ENCODE data around the gene PFKM. TPM values are rescaled to one million over a fixed set of nuclear protein-coding genes. Genes with fewer than 3 reads are reported as not detected.
"Not testable (repeated sequence)": the region's sequence is repeated elsewhere in the genome, so short reads cannot be mapped to it uniquely, and the experiment has no call there.

The PFKM gene
- total RNA-seq, 1 donor from 2014 or later, result 5.4 TPM

- ATAC-seq; DNase-seq (ENCODE audit: low spot score): not testable (repeated sequence)
Observed at GRCh38 chr12:48155786-48156185, 36.6 kb downstream of the PFKM start.

- ATAC-seq (no peak), DNase-seq (ENCODE audit: low spot score) (no peak)
Observed at GRCh38 chr12:48156652-48157017, 37.5 kb downstream of the PFKM start.

GRCh38 chr12:48157018-48157888, 38.1 kb downstream of the PFKM start, which contains the start of gene ASB8:
ASB8 (minus strand) TSS chr12:48157515; CDS start chr12:48153496, 4,019 bp downstream.
- ATAC-seq (peak; percentile 97), DNase-seq (ENCODE audit: low spot score) (peak; percentile 99)

- no peak for DNase-seq (ENCODE audit: low spot score)
- no peak for ATAC-seq
Observed at GRCh38 chr12:48157889-48158370, 38.8 kb downstream of the PFKM start.

- no peak for DNase-seq (ENCODE audit: low spot score)
- ATAC-seq, result no peak
Observed at GRCh38 chr12:48160046-48160445, 40.9 kb downstream of the PFKM start.

- DNase-seq (ENCODE audit: low spot score), result no peak
- no peak for ATAC-seq
Observed at GRCh38 chr12:48160807-48161206, 41.6 kb downstream of the PFKM start.

GRCh38 chr12:48163150-48163747, 44.1 kb downstream of the PFKM start:
- ATAC-seq, result no peak
- no peak for DNase-seq (ENCODE audit: low spot score)

GRCh38 chr12:48164451-48164850, 45.3 kb downstream of the PFKM start:
- DNase-seq (ENCODE audit: low spot score) (no peak), ATAC-seq (no peak)

GRCh38 chr12:48165089-48165981, 46.2 kb downstream of the PFKM start:
- DNase-seq (ENCODE audit: low spot score) (no peak), ATAC-seq (peak; percentile 90)

GRCh38 chr12:48169011-48169410, 49.8 kb downstream of the PFKM start:
- no peak for DNase-seq (ENCODE audit: low spot score)
- ATAC-seq, result no peak

GRCh38 chr12:48175613-48176416, 56.7 kb downstream of the PFKM start:
- no peak for ATAC-seq
- no peak for DNase-seq (ENCODE audit: low spot score)

- no peak for DNase-seq (ENCODE audit: low spot score)
- no peak for ATAC-seq
Observed at GRCh38 chr12:48176417-48176751, 57.2 kb downstream of the PFKM start.

GRCh38 chr12:48177982-48178381, 58.8 kb downstream of the PFKM start:
- no peak for ATAC-seq
- DNase-seq (ENCODE audit: low spot score), result no peak

- ATAC-seq, result no peak
Observed at GRCh38 chr12:48179466-48179865, 60.3 kb downstream of the PFKM start.

GRCh38 chr12:48180424-48180823, 61.3 kb downstream of the PFKM start:
- ATAC-seq (no peak), DNase-seq (ENCODE audit: low spot score) (no peak)

More at GRCh38 chr12:48179466-48179865, 60.3 kb downstream of the PFKM start:
- no peak for DNase-seq (ENCODE audit: low spot score)

- DNase-seq (ENCODE audit: low spot score), result no peak
- no peak for ATAC-seq
Observed at GRCh38 chr12:48180857-48181495, 61.8 kb downstream of the PFKM start.

GRCh38 chr12:48182631-48183030, 63.5 kb downstream of the PFKM start:
- no peak for DNase-seq (ENCODE audit: low spot score)
- ATAC-seq, result no peak

GRCh38 chr12:48183091-48183875, 64.1 kb downstream of the PFKM start, which contains the start of gene CCDC184:
CCDC184 (plus strand) TSS chr12:48183644; CDS start chr12:48184123, 479 bp downstream.
- DNase-seq (ENCODE audit: low spot score), result peak; percentile 49
- peak; percentile 63 for ATAC-seq

Measured in left lobe of liver (tissue), 2 donors.